Mucosa of descending colon (tissue), 3 donors: ENCODE measurements around the gene MOB3B. TPM values are rescaled to one million over a fixed set of nuclear protein-coding genes. Genes with fewer than 3 reads are reported as not detected.

Source experiments
- ATAC-seq: fragments of 200-7000 bp; cut with Tn5 transposase; one replicate; pipeline ENCODE4 v1.9.1; 2020; ENCODE audit warnings: mild to moderate bottlenecking, moderate library complexity
- DNase-seq, 3 donors: peaks; one replicate each; pipeline ENCODE4 v3.0.0-alpha.2; 2020
- H3K36me3 ChIP-seq: fragments of 200-600 bp; one replicate; pipeline ENCODE4 v1.8.0; 2021; ENCODE audit warnings: low read depth, mild to moderate bottlenecking
- H3K4me1 ChIP-seq: fragments of 200-600 bp; one replicate; pipeline ENCODE4 v1.8.0; 2021; ENCODE audit warnings: low read depth, mild to moderate bottlenecking
- H3K4me3 ChIP-seq: fragments of 200-600 bp; one replicate; pipeline ENCODE4 v1.8.0; 2021; ENCODE audit warnings: mild to moderate bottlenecking
- H3K9me3 ChIP-seq: fragments of 200-600 bp; one replicate; pipeline ENCODE4 v1.8.0; 2021; ENCODE audit warnings: mild to moderate bottlenecking
- CTCF ChIP-seq: fragments of 200-600 bp; IDR thresholded peaks from one replicate; pipeline ENCODE4 v1.8.0; 2022; ENCODE audit warnings: antibody characterized with exemption, mild to moderate bottlenecking
- intact Hi-C, 2 donors: fragments of 100-400 bp; cut with DNase I in 1 of 2; cut with micrococcal nuclease in 1 of 2; formaldehyde crosslinking; loops; one replicate each; pipeline versions ENCODE4 v1.11.0 to v1.11.1; 2022; cut with DNase I, micrococcal nuclease
- total RNA-seq, 3 donors: library from RNA; stranded (reverse); fragmentation: NEBNext Ultra II Directional in 2 of 3; extraction: Animal tissue kit (Norgen Biotek cat#: 25700) in 2 of 3; gene quantifications; one replicate each; pipeline versions ENCODE4 v1.2.1 to v1.2.4, GENCODE V29; 2021 to 2023
- donor health status: DM: no; HTN: no; CAD: no; lungs with moderate emphysema.
- donor health status: DM: no; HTN: no; CAD: no.
- donor health status: DM: no; HTN: yes; CAD: no.

MOB3B gene
- total RNA-seq, 3 donors from 2014 or later, result 34.6 to 57.5 (median 41.7) TPM

GRCh38 chr9:27429917-27430316 is 99.7 kb downstream of the MOB3B start:
- DNase-seq, result no peak
- ATAC-seq, result peak; percentile 60
- H3K36me3 ChIP-seq, result no peaks in the 10 kb centered on the region
- intact Hi-C loops, result no loop called here
- no peak overlapping the region for H3K4me3 ChIP-seq
- H3K9me3 ChIP-seq, result no peaks in the 10 kb centered on the region
- peaks cover 13% of the 10 kb centered on the region for H3K4me1 ChIP-seq
- no peak for TF ChIP-seq CTCF

- peak; percentile 46 to 47 (median 46) for DNase-seq
- H3K4me1 ChIP-seq, result peaks cover 13% of the 10 kb centered on the region
- ATAC-seq, result peak; percentile 86
- H3K4me3 ChIP-seq, result no peak overlapping the region
- H3K36me3 ChIP-seq, result no peaks in the 10 kb centered on the region
- intact Hi-C loops, result no loop called here
- TF ChIP-seq CTCF, result no peak
- H3K9me3 ChIP-seq, result no peaks in the 10 kb centered on the region
Measured at GRCh38 chr9:27429436-27429835, 100.2 kb downstream of the MOB3B start.

GRCh38 chr9:27428551-27428950 is 101.1 kb downstream of the MOB3B start:
- Histone ChIP-seq H3K9me3 (no peaks in the 10 kb centered on the region), H3K36me3 (no peaks in the 10 kb centered on the region), H3K4me3 (no peak overlapping the region), H3K4me1 (peaks cover 7% of the 10 kb centered on the region)
- ATAC-seq (no peak), DNase-seq (no peak)
- intact Hi-C loops, result no loop called here
- no peak for TF ChIP-seq CTCF

GRCh38 chr9:27427272-27427643 is 102.4 kb downstream of the MOB3B start:
- TF ChIP-seq CTCF, result no peak
- Histone ChIP-seq H3K4me3 (no peak overlapping the region), H3K9me3 (no peaks in the 10 kb centered on the region), H3K4me1 (peaks cover 6% of the 10 kb centered on the region), H3K36me3 (no peaks in the 10 kb centered on the region)
- intact Hi-C loops, result no loop called here
- ATAC-seq (no peak), DNase-seq (no peak)

GRCh38 chr9:27426511-27427271 is 102.9 kb downstream of the MOB3B start:
- H3K36me3 ChIP-seq, result no peaks in the 10 kb centered on the region
- H3K4me1 ChIP-seq, result peaks cover 6% of the 10 kb centered on the region
- H3K4me3 ChIP-seq, result no peak overlapping the region
- DNase-seq, result no peak
- no peak for TF ChIP-seq CTCF
- H3K9me3 ChIP-seq, result no peaks in the 10 kb centered on the region
- no peak for ATAC-seq
- intact Hi-C loops, result no loop called here
